Mesothelial cell of epicardium (in vitro differentiated cells): ENCODE measurements around the gene DACT1. TPM values are rescaled to one million over a fixed set of nuclear protein-coding genes. Genes with fewer than 3 reads are reported as not detected.

Experiments used
- DNase-seq, 2 experiments: peaks; one replicate each; pipeline ENCODE4 v3.0.0; 2021; ENCODE audit warnings: low spot score in 2 of 2; ENCODE audit not compliant: unreplicated experiment in 2 of 2
- H3K27ac Mint-ChIP-seq: 2 replicates; pipeline ENCODE4 v1.8.0; 2021; ENCODE audit warnings: mixed read lengths
- H3K27me3 Mint-ChIP-seq: 2 replicates; pipeline ENCODE4 v1.8.0; 2021; ENCODE audit warnings: low read depth, mixed read lengths
- H3K36me3 Mint-ChIP-seq: 2 replicates; pipeline ENCODE4 v1.8.0; 2021; ENCODE audit warnings: mixed read lengths
- H3K4me1 Mint-ChIP-seq: 2 replicates; pipeline ENCODE4 v1.8.0; 2021; ENCODE audit warnings: mixed read lengths
- H3K4me3 Mint-ChIP-seq: 2 replicates; pipeline ENCODE4 v1.8.0; 2021; ENCODE audit warnings: mild to moderate bottlenecking, moderate library complexity, mixed read lengths
- H3K9me3 Mint-ChIP-seq: 2 replicates; pipeline ENCODE4 v1.8.0; 2021; ENCODE audit warnings: mixed read lengths
- CTCF ChIP-seq: fragments of 200-600 bp; sonication (generic); IDR thresholded peaks from one replicate; pipeline ENCODE4 v1.5.0; 2021; ENCODE audit warnings: antibody characterized with exemption; ENCODE audit not compliant: unreplicated experiment
- total RNA-seq: library from RNA; stranded (reverse); gene quantifications from 3 replicates; pipeline ENCODE4 v1.2.1, GENCODE V29; 2021

DACT1 gene
- total RNA-seq, 1 donor from 2014 or later, result 61.7 TPM

GRCh38 chr14:58637040-58637390, 747 bp upstream of the DACT1 start:
- H3K27me3 Mint-ChIP-seq, result no peaks in the 10 kb centered on the region
- peak overlapping the region; percentile 89 for H3K4me3 Mint-ChIP-seq
- no peaks in the 10 kb centered on the region for H3K9me3 Mint-ChIP-seq
- DNase-seq, result no peak
- peak overlapping the region; percentile 97 for H3K27ac Mint-ChIP-seq
- H3K4me1 Mint-ChIP-seq, result peaks cover 54% of the 10 kb centered on the region
- peaks cover 9% of the 10 kb centered on the region for H3K36me3 Mint-ChIP-seq
- no peak for TF ChIP-seq CTCF

- Mint-ChIP-seq H3K4me3 (peak overlapping the region; percentile 87), H3K9me3 (no peaks in the 10 kb centered on the region), H3K27ac (peak overlapping the region; percentile 91), H3K36me3 (peaks cover 18% of the 10 kb centered on the region), H3K27me3 (no peaks in the 10 kb centered on the region), H3K4me1 (peaks cover 63% of the 10 kb centered on the region)
- DNase-seq, result peak; percentile 20 to 65
- TF ChIP-seq CTCF, result no peak
Observed at GRCh38 chr14:58638231-58639197, 752 bp downstream of the DACT1 start.

GRCh38 chr14:58639198-58639565, 1.4 kb downstream of the DACT1 start:
- peak overlapping the region; percentile 87 for H3K4me3 Mint-ChIP-seq
- H3K9me3 Mint-ChIP-seq, result no peaks in the 10 kb centered on the region
- peaks cover 21% of the 10 kb centered on the region for H3K36me3 Mint-ChIP-seq
- peaks cover 60% of the 10 kb centered on the region for H3K4me1 Mint-ChIP-seq
- DNase-seq, result no peak
- no peak for TF ChIP-seq CTCF
- peak overlapping the region; percentile 91 for H3K27ac Mint-ChIP-seq
- H3K27me3 Mint-ChIP-seq, result no peaks in the 10 kb centered on the region

- no peaks in the 10 kb centered on the region for H3K27me3 Mint-ChIP-seq
- no peak for DNase-seq
Observed at GRCh38 chr14:58639842-58640484, 2.2 kb downstream of the DACT1 start.

GRCh38 chr14:58640959-58641358, 3.2 kb downstream of the DACT1 start:
- H3K27ac Mint-ChIP-seq, result peak overlapping the region; percentile 23
- H3K27me3 Mint-ChIP-seq, result no peaks in the 10 kb centered on the region
- TF ChIP-seq CTCF, result no peak
- peak overlapping the region; percentile 87 for H3K4me3 Mint-ChIP-seq
- H3K9me3 Mint-ChIP-seq, result no peaks in the 10 kb centered on the region
- peaks cover 44% of the 10 kb centered on the region for H3K4me1 Mint-ChIP-seq
- DNase-seq, result no peak
- H3K36me3 Mint-ChIP-seq, result peaks cover 35% of the 10 kb centered on the region

More at GRCh38 chr14:58639842-58640484, 2.2 kb downstream of the DACT1 start:
- peak overlapping the region; percentile 87 for H3K4me3 Mint-ChIP-seq
- H3K9me3 Mint-ChIP-seq, result no peaks in the 10 kb centered on the region
- no peak for TF ChIP-seq CTCF
- peaks cover 25% of the 10 kb centered on the region for H3K36me3 Mint-ChIP-seq
- peak overlapping the region; percentile 91 for H3K27ac Mint-ChIP-seq
- H3K4me1 Mint-ChIP-seq, result peaks cover 53% of the 10 kb centered on the region
